ENCODE measurements around the gene MYH9.
"Not testable (repeated sequence)": the region's sequence is repeated elsewhere in the genome, so short reads cannot be mapped to it uniquely, and the experiment has no call there.

Gene MYH9

DNA sequence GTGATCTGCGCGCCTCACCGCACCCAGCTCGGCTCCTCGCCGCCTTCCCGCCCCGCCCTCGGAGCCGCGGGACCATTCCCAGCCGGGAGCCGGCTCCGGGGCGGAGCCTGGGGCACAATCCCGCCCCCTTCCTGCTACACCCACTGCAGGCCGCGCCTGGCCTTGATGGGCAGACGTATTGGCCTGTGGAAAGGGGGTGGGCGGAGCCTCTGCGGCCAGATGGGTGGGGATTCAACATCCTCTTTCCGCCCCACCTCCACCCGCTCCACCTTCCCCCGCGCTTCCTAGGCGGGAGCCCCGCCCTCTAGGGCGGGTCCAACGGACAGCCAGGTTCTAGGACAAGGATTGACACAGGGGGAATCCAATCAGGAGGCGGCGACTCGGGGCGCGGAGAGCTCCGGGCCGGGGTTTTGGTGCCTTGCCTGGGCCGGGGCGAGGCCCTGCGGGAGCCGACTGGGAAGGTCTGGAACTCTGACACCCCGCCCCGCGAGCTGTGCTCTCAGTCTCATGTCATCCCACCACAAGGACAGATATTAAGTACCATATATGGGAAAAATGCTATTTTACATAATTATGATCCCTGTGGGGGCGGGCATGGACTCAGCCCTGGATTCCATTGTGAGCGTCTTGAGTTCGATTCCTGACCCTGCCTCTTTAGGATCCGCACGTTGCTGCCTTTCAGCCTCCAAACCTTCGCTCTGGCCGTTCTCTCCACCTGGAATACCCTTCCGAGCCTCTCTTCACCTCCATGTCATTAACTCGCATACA lies at the start of gene MYH9:
TSS of gene MYH9 (minus strand) at position 9 of the 768 bp plus-strand sequence. CDS start 38,731 bp downstream, outside the sequence.
- DNase-seq (ENCODE audit: low read depth in 2 of 2) = peak; percentile 98 to 99

DNA sequence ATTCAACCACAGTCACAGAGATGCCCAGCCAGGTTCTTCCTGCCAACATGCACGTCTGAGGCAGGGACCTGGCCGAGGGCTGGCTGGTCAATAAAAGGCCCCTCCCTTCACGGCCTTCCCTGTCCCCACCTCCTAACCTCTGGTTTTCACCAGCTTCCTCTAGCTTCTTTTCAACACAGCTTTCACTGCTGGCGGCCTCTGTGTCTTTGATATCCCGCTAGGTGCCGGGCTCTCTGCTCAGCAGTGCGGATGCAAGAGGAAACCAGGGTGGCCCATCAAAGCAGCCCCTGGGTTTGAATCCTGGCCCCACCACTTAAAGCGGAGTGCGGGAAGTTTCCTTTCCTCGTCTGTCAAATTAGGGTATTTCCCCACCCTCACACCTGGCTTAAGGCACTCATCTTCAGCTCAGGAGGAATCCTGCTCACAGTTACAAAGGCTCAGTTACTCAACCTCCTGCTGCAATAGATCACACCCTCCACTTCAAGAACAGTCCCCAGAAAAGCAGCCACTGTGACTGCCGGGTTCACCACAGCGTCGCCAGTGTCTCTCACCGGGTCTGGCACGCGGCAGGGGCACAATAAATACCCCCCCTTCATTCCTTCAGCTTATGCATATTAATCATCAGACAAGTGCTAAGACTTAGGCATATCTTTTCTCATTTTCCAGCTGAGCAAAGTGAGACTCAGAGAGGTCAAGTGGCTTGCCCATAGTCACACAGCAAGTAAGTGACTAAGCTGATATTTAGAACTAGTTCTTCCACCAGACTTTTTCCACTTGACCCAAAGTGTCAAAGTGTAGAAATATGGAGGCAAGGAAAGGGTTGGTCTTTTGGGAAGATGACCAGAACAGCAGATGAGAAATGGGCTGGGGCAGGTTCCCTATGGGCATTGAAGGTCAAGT lies 48.0 kb upstream of the MYH9 start:
- peak in 1 of 2 donors; percentile 26 for DNase-seq (ENCODE audit: low read depth in 2 of 2)

DNA sequence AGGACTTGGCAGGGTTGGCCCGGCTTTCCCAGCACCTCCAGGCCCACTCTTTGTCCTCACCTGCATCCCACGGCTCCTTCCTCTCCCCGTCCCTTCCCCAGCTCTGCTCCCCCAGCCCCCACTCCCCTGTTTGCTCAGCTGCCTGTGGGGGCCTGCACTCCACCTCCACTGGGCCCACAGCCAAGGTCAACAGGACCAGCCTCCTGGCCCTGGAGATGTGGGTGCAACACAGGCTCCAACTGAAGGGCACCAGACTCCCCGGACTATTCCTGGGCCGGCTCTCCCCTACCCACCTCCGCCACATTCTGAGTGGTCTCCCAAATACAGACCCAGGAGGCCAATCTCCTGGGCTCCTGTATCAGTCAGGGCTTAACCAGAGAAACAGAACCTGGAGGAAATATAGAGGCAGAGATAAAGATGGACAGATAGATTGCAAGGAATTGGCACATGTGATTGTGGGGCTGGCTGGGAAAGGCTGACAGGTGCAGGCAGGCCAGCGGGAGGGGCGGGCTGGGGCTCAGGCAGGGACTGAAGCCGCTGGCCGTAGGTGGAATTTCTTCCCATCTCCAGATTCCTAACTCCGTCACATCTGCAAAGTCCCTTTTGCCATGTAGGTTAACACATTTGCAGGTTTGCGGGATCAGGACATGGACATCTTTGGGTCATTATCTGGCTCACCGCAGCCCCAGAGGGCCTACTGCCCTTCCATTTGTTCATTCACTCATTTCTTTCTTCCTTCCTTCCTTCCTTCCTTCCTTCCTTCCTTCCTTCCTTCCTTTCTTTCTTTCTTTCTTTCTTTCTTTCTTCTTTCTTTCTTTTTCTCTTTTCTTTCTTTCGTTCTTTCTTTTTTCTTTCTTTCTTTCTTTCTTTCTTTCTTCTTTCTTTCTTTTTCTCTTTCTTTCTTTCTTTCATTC lies 45.8 kb upstream of the MYH9 start:
- DNase-seq (ENCODE audit: low read depth in 2 of 2) = no peak

DNA sequence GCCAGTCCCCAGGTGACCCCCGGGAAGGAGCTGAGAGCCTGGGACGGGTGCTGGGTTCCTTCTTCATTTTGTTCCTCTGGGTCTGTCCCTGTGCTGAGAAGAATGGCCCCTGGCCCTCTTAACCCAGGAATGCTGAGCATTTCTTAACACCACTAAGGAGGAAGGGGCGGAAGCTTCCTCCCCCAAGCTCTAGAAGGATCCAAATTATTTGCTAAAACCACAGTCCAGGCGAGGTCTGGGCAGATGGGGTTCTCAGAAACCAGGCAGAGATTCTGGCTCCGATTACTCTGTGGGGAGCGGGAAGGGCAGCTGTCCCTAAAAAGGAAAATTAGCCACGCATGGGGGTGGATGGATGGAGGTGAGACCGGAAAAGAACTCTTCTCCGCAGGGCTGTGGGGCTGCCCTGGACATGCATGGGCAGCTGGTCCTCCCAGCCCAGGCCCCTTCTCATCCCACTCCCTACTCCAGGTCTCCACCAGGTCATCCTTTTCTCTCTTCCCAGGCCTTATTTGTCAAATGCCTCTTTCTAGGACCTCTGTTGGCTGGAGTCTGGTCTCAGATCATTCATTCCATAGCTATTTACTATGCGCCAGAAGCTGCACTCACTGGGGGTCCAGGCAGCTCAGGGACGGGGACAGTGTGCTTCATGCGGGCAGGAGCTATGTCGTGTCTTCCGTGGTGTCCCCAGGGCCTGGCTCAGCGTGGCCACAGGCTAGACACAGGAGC lies 45.0 kb upstream of the MYH9 start:
- no peak for DNase-seq (ENCODE audit: low read depth in 2 of 2)

DNA sequence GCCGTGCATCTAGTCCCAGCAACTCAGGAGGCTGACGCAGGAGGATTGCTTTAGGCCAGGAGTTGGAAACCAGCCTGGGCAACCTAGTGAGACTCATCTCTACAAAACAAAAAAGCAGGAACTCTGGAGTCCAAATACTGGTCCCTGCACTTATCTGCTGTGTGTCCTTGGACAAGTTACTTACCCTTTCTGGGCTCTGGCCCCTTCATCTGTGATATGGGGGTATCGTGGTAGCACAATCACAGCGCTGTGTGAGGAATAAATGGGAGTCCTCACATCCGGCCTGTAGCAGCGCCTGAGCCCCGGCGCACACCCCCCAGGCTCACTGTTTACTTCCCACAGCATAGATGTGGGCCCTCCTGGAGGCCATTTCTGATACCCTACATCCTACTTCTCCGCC lies 44.2 kb upstream of the MYH9 start:
- DNase-seq (ENCODE audit: low read depth in 2 of 2) = no peak

DNA sequence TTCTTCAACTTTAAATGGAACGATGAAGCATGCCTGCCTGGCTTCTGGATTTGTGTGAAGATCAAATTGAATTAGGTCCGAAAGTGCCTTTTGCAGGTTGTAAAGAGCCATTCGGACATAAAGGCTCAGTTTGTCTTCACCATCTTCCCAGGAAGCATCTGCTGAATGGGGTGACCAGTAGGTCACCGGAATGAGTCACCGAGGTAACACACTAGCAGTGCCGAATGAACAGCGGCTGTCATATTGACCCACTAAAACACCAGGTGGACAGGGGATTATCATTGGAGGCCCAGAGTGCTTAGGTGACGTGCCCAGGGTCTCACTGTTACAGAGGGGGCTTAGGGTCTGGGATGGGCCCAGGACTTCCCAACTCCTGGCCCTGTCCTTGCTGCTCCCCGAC lies 43.1 kb upstream of the MYH9 start:
- no peak for DNase-seq (ENCODE audit: low read depth in 2 of 2)

DNA sequence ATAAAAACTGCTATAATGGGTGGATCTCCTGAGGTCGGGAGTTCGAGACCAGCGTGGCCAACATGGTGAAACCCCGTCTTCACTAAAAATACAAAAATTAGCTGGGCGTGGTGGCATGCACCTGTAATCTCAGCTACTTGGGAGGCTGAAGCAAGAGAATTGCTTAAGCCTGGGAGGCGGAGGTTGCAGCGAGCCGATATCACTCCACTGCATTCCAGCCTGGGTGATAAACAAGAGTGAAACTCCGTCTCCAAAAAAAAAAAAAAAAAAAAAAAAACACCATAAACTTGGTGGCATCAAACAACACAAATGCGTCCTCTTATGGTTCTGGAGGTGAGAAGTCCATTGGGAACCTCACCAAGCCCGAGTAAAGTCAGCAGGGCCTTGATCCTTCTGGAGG lies 40.2 kb upstream of the MYH9 start:
- DNase-seq (ENCODE audit: low read depth in 2 of 2) = not testable (repeated sequence)

DNA sequence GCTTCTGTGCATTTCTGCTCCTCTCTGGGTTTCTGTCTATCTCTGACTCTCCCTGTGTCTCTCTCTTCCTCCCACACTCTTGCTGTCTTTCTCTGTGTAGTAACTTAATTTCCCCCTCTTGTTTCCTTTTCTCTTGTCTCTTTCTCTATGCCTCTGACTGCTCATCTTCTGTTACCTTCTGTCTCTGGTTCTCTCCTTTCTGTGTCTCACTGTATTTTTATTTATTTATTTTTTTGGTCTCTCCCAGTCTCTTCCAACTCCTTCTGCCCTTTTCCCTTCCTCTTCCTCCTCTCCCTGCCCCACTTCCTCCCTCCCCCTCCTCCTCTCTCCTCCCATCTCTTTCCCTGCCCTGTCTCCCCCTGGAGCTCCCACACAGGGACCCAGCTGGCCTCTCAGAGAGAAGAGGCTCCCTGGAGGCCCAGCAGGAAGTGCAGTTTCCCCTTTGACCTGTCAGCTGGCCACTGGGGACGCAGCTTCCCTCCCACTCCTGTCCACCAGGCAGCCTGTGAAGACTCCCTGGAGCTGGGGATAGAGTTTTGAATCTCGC lies 38.3 kb upstream of the MYH9 start:
- DNase-seq (ENCODE audit: low read depth in 2 of 2) = no peak

DNA sequence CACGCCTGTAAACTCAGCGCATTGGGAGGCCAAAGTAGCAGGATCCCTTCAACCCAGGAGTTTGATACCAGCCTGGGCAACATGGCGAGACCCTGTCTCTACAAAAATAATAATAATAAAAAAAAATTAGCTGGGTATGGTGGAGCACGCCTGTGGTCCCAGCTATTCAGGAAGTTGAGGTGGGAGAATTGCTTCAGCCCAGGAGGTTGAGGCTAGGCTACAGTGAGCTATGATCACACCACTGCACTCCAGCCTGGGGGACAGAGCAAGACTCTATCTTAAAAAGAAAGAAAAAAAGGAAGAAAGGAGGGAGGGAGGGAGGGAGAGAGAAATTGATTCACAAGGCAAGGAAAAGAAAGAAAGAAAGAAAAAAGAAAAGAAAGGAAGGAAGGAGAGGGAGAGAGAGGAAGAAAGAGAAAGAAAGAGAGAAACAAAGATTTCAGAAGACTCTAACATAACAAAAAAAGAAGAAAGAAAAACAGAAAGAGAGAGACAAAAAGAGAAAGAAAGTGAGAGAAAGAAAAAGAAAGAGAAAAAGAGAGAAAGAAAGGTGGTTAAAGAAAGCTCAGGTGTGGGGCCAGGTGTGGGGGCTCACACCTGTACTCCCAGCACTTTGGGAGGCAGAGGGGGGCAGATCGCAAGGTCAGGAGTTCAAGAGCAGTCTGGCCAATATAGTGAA lies 37.3 kb upstream of the MYH9 start:
- DNase-seq (ENCODE audit: low read depth in 2 of 2) = no peak

DNA sequence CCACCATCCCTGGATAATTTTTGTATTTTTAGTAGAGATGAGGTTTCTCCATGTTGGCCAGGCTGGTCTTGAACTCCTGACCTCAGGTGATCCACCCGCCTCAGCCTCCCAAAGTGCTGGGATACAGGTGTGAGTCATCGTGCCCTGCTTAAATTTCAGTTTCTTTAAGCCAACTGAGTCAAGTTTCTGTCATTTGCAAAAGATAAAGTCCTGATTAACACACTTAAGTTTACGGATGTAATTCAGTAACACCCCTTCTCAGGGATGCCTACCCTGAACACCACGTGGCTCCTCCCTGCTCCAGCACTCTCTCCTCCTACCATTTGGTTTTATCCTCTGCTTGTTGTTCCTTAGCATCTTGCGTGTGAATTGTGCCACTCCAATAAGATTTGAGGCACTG lies 36.7 kb upstream of the MYH9 start:
- DNase-seq (ENCODE audit: low read depth in 2 of 2) = not testable (repeated sequence)

DNA sequence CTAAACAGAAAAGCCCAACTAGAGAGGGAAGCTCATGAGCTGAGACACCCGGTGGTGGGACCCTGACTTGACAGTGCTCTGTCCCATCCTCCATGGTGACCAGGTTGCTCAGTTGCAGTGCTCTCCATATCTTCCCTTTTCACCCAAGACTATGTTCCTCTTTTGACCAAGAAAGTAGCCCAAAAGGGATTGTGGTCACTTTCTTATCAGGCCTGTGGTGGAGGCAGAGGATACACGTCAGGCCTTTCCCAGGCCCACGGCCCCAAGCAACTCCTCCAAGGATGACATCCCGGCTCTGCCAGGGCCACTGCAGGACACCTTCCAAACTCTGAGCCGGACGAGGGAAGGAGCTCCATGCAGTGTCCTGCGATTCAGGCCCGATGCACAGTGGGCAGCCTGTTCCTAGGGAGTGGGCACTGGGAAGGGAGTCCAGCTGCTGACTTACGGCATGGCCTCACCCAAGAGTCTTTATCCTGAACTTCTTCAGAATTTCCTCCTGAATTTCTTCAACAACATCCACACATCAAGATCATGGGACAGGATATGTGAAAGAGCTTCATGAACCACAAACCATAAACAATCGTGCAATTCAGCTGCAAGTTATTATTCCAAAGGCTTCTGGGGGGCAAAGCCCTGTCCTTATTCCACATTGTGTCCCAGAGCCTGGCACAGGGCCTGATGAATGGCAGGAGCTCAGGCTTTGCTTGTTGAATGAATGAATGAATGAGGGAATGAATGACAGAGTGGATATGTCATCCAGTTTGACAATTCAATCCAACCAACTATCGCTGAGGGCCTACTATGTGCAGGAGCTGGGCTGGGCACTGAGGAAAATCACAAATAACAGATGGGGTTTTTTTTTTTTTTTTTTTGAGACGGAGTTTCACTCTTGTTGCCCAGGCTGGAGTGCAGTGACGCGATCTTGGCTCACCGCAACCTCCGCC lies 36.0 kb upstream of the MYH9 start:
- DNase-seq (ENCODE audit: low read depth in 2 of 2) = no peak

DNA sequence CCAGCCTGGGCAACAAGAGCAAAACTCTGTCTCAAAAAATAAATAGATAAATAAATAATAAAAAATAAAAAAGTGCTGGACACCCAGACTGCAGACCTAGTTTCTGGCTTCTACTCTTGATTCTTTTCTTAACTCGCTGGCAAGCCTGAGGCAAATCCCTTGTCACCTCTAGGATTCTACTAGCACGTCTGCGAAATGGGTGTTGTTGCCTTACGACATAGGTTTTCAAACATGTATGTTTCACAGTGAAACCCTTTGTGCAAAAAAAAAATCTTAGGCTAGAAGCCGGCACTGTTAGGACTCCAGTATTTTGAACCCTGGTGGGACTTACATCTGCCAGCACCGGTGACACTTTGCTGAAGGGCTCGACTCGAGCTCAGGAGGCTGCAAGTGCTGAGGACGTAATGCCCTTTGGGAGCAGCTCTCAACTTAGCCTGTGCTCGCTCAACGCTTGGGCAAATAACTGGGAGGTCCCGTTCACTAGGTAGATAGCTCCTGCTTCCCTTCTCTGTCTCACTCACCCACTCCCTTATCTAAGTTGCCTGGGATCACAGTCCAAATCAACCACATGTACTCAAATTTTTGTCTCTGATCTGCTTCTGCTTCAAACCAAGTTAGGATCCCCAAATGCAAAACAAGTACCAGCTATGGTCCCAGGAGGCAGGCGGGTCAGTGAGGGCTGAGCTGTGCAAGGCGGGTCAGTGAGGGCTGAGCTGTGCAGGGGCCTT lies 34.7 kb upstream of the MYH9 start:
- no peak for DNase-seq (ENCODE audit: low read depth in 2 of 2)

DNA sequence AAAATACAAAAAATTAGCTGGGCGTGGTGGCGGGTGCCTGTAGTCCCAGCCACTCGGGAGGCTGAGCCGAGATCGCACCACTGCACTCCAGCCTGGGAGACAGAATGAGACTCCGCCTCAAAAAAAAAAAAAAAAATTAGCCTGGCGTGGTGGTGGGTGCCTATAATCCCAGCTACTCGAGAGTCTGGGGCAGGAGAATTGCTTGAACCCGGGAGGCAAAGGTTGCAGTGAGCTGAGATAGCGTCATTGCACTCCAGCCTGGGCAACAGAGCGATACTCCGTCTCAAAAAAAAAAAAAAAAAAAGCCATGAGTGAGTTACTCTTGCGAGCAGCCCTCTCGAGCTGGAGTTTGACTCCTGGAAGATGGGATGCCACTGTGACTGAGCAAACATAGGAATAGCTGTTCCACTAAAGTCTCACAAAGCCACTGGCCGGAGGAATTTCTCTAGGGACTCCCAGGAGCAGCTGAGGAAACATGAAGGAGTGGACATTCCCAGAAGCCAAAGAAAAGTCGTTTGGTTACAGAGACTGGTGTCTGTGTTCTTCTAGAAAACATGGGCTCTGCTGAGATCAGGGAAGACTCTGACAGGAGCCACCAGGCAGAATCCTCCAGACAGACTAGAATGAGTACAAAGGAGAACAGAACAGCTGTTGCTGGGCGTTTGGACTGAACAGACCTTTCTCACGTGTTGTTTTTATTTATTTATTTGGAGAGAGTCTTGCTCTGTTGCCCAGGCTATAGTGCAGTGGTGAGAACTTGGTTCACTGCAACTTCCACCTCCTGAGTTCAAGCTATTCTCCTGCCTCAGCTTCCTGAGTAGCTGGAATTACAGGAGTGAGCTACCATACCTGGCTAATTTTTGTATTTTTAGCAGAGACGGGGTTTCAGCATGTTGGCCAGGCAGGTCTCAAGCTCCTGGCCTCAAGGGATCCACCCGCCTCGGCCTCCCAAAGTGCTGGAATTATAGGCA lies 32.4 kb upstream of the MYH9 start:
- DNase-seq (ENCODE audit: low read depth in 2 of 2) = no peak

DNA sequence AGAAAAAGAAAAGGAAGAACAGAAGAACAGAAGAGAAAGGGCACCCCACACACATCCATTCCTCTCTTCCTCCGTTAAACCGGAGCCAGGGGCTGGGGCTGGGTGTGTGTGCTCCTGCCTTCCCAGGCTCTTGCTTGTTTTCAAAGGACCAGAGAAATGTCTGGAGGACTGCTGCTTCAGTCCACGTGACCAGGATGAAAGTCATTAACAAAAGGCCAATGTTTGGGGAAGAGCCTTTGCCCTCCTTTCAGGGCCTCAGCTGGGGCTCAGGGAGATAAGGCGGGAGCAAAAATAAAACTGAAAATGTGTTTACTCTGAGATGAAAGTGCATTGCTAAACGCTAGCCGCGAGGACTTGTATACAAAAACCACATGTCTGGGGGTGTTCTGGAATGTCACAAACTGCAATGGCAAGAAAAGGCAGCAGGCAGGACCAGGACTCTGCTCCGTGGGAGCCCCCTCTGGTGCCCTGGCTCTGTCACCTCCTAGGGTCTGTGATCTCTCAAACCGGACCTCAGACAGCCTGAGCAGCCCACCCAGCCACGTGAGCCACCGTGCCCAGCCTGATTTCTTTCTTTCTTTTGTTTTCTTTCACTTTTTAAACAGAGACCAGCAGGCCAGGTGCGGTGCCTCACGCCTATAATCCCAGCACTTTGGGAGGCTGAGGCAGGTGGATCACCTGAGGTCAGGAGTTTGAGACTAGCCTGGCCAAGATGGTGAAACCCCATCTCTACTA lies 31.6 kb upstream of the MYH9 start:
- DNase-seq (ENCODE audit: low read depth in 2 of 2) = no peak

DNA sequence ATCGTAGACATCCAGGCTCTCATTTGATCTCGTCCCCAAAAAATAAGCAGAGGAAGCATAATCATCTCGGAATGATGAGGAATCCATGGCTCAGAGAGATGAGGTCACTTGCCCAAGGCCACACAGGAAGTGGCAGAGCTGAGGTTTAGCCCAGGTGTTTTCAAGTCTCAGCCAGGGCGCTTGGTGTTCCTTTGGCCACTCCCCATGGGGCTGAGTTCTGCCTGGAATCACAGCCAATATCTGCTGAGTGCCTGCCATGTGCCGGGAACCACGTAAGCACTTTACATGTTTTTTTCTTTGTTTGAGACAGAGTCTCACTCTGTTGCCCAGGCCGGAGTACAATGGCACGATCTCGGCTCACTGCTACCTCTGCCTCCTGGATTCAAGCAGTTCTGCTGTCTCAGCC lies 29.5 kb upstream of the MYH9 start:
- no peak for DNase-seq (ENCODE audit: low read depth in 2 of 2)

DNA sequence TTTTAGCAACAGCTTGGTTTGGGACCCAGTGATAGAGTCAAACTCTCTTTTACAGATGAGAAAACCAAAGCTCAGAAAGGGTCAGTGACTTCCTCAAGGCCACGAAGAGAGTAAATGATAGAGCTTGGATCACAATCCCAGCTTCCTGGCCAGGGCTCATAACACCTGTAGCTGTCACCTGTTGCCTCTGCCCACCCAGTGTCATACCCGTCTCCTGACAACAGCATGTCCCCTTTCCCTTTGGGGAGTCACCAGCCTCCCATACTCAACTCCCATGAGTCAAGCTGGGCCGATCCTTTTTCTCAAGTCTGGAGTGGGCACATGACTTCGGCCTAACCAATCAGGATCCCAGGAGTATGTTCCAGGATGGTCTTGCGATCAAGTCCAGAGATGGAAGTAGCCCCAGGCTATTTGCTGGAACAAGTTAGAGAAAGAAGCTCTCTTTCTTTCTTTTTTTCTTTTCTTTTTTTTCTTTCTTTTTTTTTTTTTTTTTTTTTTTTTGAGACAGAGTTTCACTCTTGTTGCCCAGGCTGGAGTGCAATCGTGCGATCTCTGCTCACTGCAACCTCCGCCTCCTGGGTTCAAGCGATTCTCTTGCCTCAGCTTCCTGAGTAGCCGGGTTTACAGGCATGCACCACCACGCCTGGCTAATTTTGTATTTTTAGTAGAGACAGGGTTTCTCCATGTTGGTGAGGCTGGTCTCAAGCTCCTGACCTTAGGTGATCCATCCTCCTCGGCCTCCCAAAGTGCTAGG lies 27.8 kb upstream of the MYH9 start:
- no peak for DNase-seq (ENCODE audit: low read depth in 2 of 2)

Data from stimulated activated CD4-positive, alpha-beta T cell treated with anti-CD3 and anti-CD28 coated beads, Interleukin-1b, Interleukin-23, amount 100 ng/mL, for 1 hour (primary cell).